GM03348 (cell line): ENCODE results near the gene PPIL4.
A peak's percentile ranks its signal among the peaks of the same experiment; 100 is the strongest.

Experiments
- DNase-seq: peaks from one replicate; pipeline ENCODE4 v3.0.0; 2012; ENCODE audit warnings: low spot score

Gene PPIL4

GRCh38 chr6:149545754-149546471, at the start of gene PPIL4:
Gene PPIL4 (minus strand): TSS chr6:149546043. CDS start chr6:149546005, 38 bp downstream.
- DNase-seq = peak; percentile 98

- no peak for DNase-seq
Observed at GRCh38 chr6:149593408-149593807, 47.6 kb upstream of the PPIL4 start.

- no peak for DNase-seq
Observed at GRCh38 chr6:149592983-149593382, 47.1 kb upstream of the PPIL4 start.

- DNase-seq = no peak
Observed at GRCh38 chr6:149586149-149586548, 40.3 kb upstream of the PPIL4 start.

- DNase-seq = no peak
Observed at GRCh38 chr6:149581349-149581748, 35.5 kb upstream of the PPIL4 start.

- DNase-seq = no peak
Observed at GRCh38 chr6:149580880-149581279, 35.0 kb upstream of the PPIL4 start.

GRCh38 chr6:149567945-149568585, 22.2 kb upstream of the PPIL4 start:
- DNase-seq = no peak

GRCh38 chr6:149567194-149567586, 21.3 kb upstream of the PPIL4 start:
- no peak for DNase-seq

- DNase-seq = peak; percentile 60
Observed at GRCh38 chr6:149566410-149567193, 20.8 kb upstream of the PPIL4 start.

GRCh38 chr6:149565527-149566409, 19.9 kb upstream of the PPIL4 start, which contains the start of gene GINM1:
Gene GINM1 (plus strand): TSS chr6:149566375. CDS start chr6:149566415, 40 bp downstream.
- peak; percentile 100 for DNase-seq

GRCh38 chr6:149563928-149564325, 18.1 kb upstream of the PPIL4 start:
- no peak for DNase-seq

- DNase-seq = peak; percentile 85
Observed at GRCh38 chr6:149563203-149563927, 17.5 kb upstream of the PPIL4 start.

GRCh38 chr6:149560736-149561135, 14.9 kb upstream of the PPIL4 start:
- peak; percentile 12 for DNase-seq

GRCh38 chr6:149559389-149559788, 13.5 kb upstream of the PPIL4 start:
- DNase-seq = no peak

GRCh38 chr6:149558029-149558428, 12.2 kb upstream of the PPIL4 start:
- DNase-seq = no peak

- no peak for DNase-seq
Observed at GRCh38 chr6:149551920-149552319, 6.1 kb upstream of the PPIL4 start.

- DNase-seq = peak; percentile 66
Observed at GRCh38 chr6:149545258-149545753, 537 bp downstream of the PPIL4 start.

GRCh38 chr6:149544646-149545257, 1.1 kb downstream of the PPIL4 start:
- DNase-seq = no peak

- no peak for DNase-seq
Observed at GRCh38 chr6:149541139-149541538, 4.7 kb downstream of the PPIL4 start.

GRCh38 chr6:149534742-149535141, 11.1 kb downstream of the PPIL4 start:
- DNase-seq = no peak
